ENCODE data around the gene CPLX4. TPM values are rescaled to one million over a fixed set of nuclear protein-coding genes. Genes with fewer than 3 reads are reported as not detected.

The CPLX4 gene
- total and polyA plus RNA-seq, 2 of the 13 experiments (the other 11 are each of a cell fraction or from before 2014, with no cell fraction given), result not detected

GRCh38 chr18:59282341-59282740 lies 36.1 kb downstream of the CPLX4 start:
- TF ChIP-seq TERF1 (CRISPR knock-in tag; IDR thresholded peaks at IDR 0.05) (no peak), CCAR2 (optimal IDR thresholded peaks at IDR 0.05; ENCODE audit: low read depth, low read length) (no peak), ATF7 (IDR thresholded peaks at IDR 0.05) (no peak), ATF7 (CRISPR knock-in tag; IDR thresholded peaks at IDR 0.05) (no peak), ZNF790 (CRISPR knock-in tag; IDR thresholded peaks at IDR 0.05; ENCODE audit: borderline replicate concordance) (no peak), ZNF343 (CRISPR knock-in tag; IDR thresholded peaks at IDR 0.05) (no peak), ZNF501 (CRISPR knock-in tag; IDR thresholded peaks at IDR 0.05) (no peak), ZFP90 (CRISPR knock-in tag; IDR thresholded peaks at IDR 0.05; ENCODE audit: borderline replicate concordance) (no peak), ZFX (CRISPR knock-in tag; IDR thresholded peaks at IDR 0.05; ENCODE audit: low read depth) (no peak), PRDM10 (CRISPR knock-in tag; IDR thresholded peaks at IDR 0.05; ENCODE audit: low read depth) (no peak), MED1 (CRISPR knock-in tag; IDR thresholded peaks at IDR 0.05) (no peak)
- 40% methylated on average over 11 of the region's 11 CpGs for WGBS (ENCODE audit: low lambda C conversion rate)
- in situ Hi-C loops (cut with HindIII; ENCODE audit: extremely low pct_ligation_motif_present, low pct_unique_long_range_greater_than_20kb) (no loop called here), intact Hi-C loops (cut with micrococcal nuclease; ENCODE audit: unreplicated experiment) (no loop called here)
- Histone ChIP-seq H3K79me2 (ENCODE audit: insufficient read depth, low read length) (no peaks in the 10 kb centered on the region), H4K20me1 (ENCODE audit: insufficient read depth, low read length) (no peaks in the 10 kb centered on the region), H3K4me1 (ENCODE audit: insufficient read depth, low read length) (no peaks in the 10 kb centered on the region), H3K4me3 (replicated peaks in 1 of 3; ENCODE audit: insufficient read depth in 1 of 3, low read depth in 2 of 3, low read length in 3 of 3) (no peak overlapping the region), H3K36me3 (replicated peaks in 1 of 2; ENCODE audit: control insufficient read depth in 1 of 2, insufficient read depth in 2 of 2, low read length in 2 of 2) (no peaks in the 10 kb centered on the region), H3K4me2 (ENCODE audit: low read depth, low read length) (no peak overlapping the region), H3K27me3 (ENCODE audit: control insufficient read depth in 1 of 2, insufficient read depth in 2 of 2, low read length in 2 of 2) (peaks cover under 1 to 55% of the 10 kb centered on the region in 2 experiments; a peak in 4 of 5 replicates), H3K9ac (ENCODE audit: insufficient read depth, low read depth, low read length) (no peak overlapping the region), H3K9me3 (ENCODE audit: low read length) (no peaks in the 10 kb centered on the region), H2AFZ (ENCODE audit: low read length) (no peak overlapping the region), H3K27ac (ENCODE audit: extremely low read length, insufficient read depth, low read length) (no peak overlapping the region)
- ChIA-PET POLR2A (no interaction called here), CTCF (ENCODE audit: low intra/inter-chr PET ratio, low total read pairs) (no interaction called here)
- DNase-seq (ENCODE audit: low spot score) (no peak), ATAC-seq (no peak), FAIRE-seq (no peak)
- BruUV-seq (replicated peaks), result no TSS peak
